CD4-positive, CD25-positive, alpha-beta regulatory T cell (primary cell): Measurements from ENCODE around the gene CYP11A1. TPM values are rescaled to one million over a fixed set of nuclear protein-coding genes. Genes with fewer than 3 reads are reported as not detected.
A peak's percentile ranks its signal among the peaks of the same experiment; 100 is the strongest.

ENCODE experiments used
- ATAC-seq, 2 donors: fragments of 150-1000 bp; cut with Tn5 transposase; one replicate each; pipeline ENCODE4 v1.10.0; 2021; ENCODE audit warnings: low read depth in 2 of 2, moderate number of reproducible peaks in 2 of 2, moderate library complexity in 1 of 2
- DNase-seq, 3 donors: peaks; one replicate each; pipeline versions ENCODE4 v3.0.0 to v3.0.0-alpha.2; 2012 to 2022; ENCODE audit warnings: mixed read lengths in 1 of 3
- H3K27ac ChIP-seq: one replicate; pipeline ENCODE4 v1.7.0; 2013; ENCODE audit warnings: mild to moderate bottlenecking, low read length; ENCODE audit not compliant: insufficient read depth, poor library complexity, severe bottlenecking
- H3K27me3 ChIP-seq: one replicate; pipeline ENCODE4 v1.7.0; 2013; ENCODE audit warnings: low read length; ENCODE audit not compliant: control insufficient read depth, insufficient read depth
- H3K36me3 ChIP-seq: one replicate; pipeline ENCODE4 v1.7.0; 2013; ENCODE audit warnings: mild to moderate bottlenecking, low read length, moderate library complexity; ENCODE audit not compliant: control insufficient read depth, insufficient read depth
- H3K4me1 ChIP-seq: 2 replicates; pipeline ENCODE4 v1.7.0; 2013; ENCODE audit warnings: mild to moderate bottlenecking, low read length; ENCODE audit not compliant: insufficient read depth, control insufficient read depth, poor library complexity, severe bottlenecking
- H3K4me3 ChIP-seq: one replicate; pipeline ENCODE4 v1.7.0; 2013; ENCODE audit warnings: low read depth, mild to moderate bottlenecking, low read length, moderate library complexity
- H3K9me3 ChIP-seq, 2 experiments: 1 replicate in 1 of 2; 2 replicates in 1 of 2; pipeline ENCODE4 v1.7.0; 2013; ENCODE audit warnings: low read length in 2 of 2, mild to moderate bottlenecking in 1 of 2, moderate library complexity in 1 of 2; ENCODE audit not compliant: control insufficient read depth in 2 of 2
- H3K27ac Mint-ChIP-seq, 3 donors: one replicate each; pipeline ENCODE4 v1.8.0; 2020 to 2022; ENCODE audit warnings: mild to moderate bottlenecking in 3 of 3, mixed read lengths in 3 of 3, moderate library complexity in 2 of 3
- H3K27me3 Mint-ChIP-seq: one replicate; pipeline ENCODE4 v1.8.0; 2022; ENCODE audit warnings: mild to moderate bottlenecking, mixed read lengths
- H3K36me3 Mint-ChIP-seq: one replicate; pipeline ENCODE4 v1.8.0; 2020; ENCODE audit warnings: mixed read lengths
- H3K4me1 Mint-ChIP-seq, 4 donors: one replicate each; pipeline ENCODE4 v1.8.0; 2020 to 2022; ENCODE audit warnings: mixed read lengths in 4 of 4, mild to moderate bottlenecking in 1 of 4
- H3K4me3 Mint-ChIP-seq, 4 donors: one replicate each; pipeline ENCODE4 v1.8.0; 2020 to 2022; ENCODE audit warnings: mild to moderate bottlenecking in 4 of 4, mixed read lengths in 4 of 4, moderate library complexity in 3 of 4
- H3K9me3 Mint-ChIP-seq, 7 donors: one replicate each; pipeline ENCODE4 v1.8.0; 2020 to 2022; ENCODE audit warnings: mixed read lengths in 7 of 7, mild to moderate bottlenecking in 3 of 7, moderate library complexity in 2 of 7
- polyA plus RNA-seq, 4 donors: library from polyadenylated mRNA; unstranded; fragments of 300-500 nt; fragmentation: Illumina TruSeq; gene quantifications; one replicate each; pipeline ENCODE4 v1.2.3, GENCODE V29; 2021
- total RNA-seq: library from RNA; stranded (reverse); gene quantifications from one replicate; pipeline ENCODE4 v1.2.3, GENCODE V29; 2022

The CYP11A1 gene
- total and polyA plus RNA-seq, 5 donors from 2014 or later = not detected

DNA sequence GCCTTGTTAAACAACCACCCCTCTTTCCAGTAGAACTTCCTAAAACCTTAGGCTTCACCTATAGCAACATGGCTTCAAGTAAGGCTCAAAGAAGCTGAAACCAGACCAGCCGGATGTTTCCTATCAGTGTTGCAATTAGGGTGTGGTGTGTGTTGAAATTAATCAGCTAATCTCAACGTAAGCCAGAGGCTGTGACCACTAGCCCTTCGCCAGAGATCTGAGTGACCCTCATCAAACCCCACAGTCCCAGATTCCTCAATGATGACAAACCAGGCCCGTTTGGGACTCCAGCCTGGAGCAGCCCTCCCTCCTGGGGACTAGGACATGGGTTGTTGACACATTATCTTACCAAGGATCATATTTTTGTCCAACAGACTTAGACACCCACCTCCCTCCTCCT lies 27.3 kb downstream of the CYP11A1 start:
- no peaks in the 10 kb centered on the region for H3K36me3 Mint-ChIP-seq
- H3K4me3 Mint-ChIP-seq = no peak overlapping the region
- H3K27ac ChIP-seq = no peak overlapping the region
- no peaks in the 10 kb centered on the region for H3K4me1 ChIP-seq
- no peak overlapping the region for H3K4me3 ChIP-seq
- no peak for DNase-seq
- H3K9me3 ChIP-seq = no peaks in the 10 kb centered on the region
- no peak overlapping the region for H3K27ac Mint-ChIP-seq
- peaks cover 9% of the 10 kb centered on the region for H3K27me3 Mint-ChIP-seq
- no peak for ATAC-seq
- no peaks in the 10 kb centered on the region for H3K27me3 ChIP-seq
- no peaks in the 10 kb centered on the region for H3K36me3 ChIP-seq
- H3K4me1 Mint-ChIP-seq = no peaks in the 10 kb centered on the region
- H3K9me3 Mint-ChIP-seq = no peaks in the 10 kb centered on the region

DNA sequence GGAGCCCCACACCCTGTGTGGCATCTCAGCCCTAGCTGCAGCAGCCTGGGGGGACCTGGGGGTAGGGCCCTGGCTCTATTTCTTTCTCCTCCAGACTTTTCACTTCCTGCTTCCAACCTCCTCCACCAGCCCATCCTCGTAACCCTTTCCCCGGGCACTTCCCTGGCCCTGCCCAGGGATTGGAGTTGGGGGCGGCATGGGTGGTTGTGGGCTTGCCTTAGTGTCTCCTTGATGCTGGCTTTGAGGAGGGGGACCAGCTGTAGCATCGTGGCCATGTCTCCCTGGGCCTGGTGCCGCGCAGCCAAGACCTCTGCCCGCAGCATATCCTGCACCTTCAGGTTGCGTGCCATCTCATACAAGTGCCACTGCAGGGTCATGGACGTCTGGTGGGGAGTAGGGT lies 28.1 kb downstream of the CYP11A1 start:
- H3K4me3 Mint-ChIP-seq = no peak overlapping the region
- no peak for DNase-seq
- H3K36me3 Mint-ChIP-seq = no peaks in the 10 kb centered on the region
- H3K27me3 Mint-ChIP-seq = peaks cover 9% of the 10 kb centered on the region
- H3K27ac ChIP-seq = no peak overlapping the region
- H3K4me3 ChIP-seq = no peak overlapping the region
- H3K4me1 ChIP-seq = no peaks in the 10 kb centered on the region
- H3K27me3 ChIP-seq = no peaks in the 10 kb centered on the region
- no peaks in the 10 kb centered on the region for H3K36me3 ChIP-seq
- no peak for ATAC-seq
- H3K4me1 Mint-ChIP-seq = no peaks in the 10 kb centered on the region
- H3K9me3 Mint-ChIP-seq = no peaks in the 10 kb centered on the region
- no peaks in the 10 kb centered on the region for H3K9me3 ChIP-seq
- no peak overlapping the region for H3K27ac Mint-ChIP-seq

DNA sequence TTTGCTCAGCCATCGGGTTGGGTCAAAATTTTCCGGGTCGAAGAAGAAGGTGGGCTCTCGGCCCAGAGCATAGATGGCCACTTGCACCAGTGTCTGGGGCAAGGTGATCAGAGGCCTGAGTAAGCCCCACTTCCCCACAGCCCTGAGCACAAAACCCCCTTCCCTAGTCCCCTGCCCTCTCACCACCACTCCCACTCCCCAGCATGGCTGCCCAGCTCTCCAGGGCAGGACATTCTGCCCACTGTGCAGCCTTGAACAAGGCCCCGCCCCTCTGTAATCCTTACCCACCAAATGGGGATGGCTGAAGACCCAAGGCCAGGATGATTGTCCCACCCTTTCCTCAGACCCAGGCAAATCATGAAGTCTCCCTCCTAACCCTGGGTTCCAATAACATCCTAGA lies 28.8 kb downstream of the CYP11A1 start:
- H3K9me3 ChIP-seq = no peaks in the 10 kb centered on the region
- ATAC-seq = no peak
- H3K4me3 ChIP-seq = no peak overlapping the region
- Mint-ChIP-seq H3K9me3 (peaks cover 0 to 1% (median 0%) of the 10 kb centered on the region in 7 donors), H3K4me1 (no peaks in the 10 kb centered on the region), H3K36me3 (no peaks in the 10 kb centered on the region), H3K4me3 (no peak overlapping the region), H3K27ac (peak overlapping the region in 1 of 3 donors; percentile 46), H3K27me3 (peaks cover 9% of the 10 kb centered on the region)
- DNase-seq = no peak
- H3K27ac ChIP-seq = no peak overlapping the region
- no peaks in the 10 kb centered on the region for H3K36me3 ChIP-seq
- H3K4me1 ChIP-seq = no peaks in the 10 kb centered on the region
- H3K27me3 ChIP-seq = no peaks in the 10 kb centered on the region

DNA sequence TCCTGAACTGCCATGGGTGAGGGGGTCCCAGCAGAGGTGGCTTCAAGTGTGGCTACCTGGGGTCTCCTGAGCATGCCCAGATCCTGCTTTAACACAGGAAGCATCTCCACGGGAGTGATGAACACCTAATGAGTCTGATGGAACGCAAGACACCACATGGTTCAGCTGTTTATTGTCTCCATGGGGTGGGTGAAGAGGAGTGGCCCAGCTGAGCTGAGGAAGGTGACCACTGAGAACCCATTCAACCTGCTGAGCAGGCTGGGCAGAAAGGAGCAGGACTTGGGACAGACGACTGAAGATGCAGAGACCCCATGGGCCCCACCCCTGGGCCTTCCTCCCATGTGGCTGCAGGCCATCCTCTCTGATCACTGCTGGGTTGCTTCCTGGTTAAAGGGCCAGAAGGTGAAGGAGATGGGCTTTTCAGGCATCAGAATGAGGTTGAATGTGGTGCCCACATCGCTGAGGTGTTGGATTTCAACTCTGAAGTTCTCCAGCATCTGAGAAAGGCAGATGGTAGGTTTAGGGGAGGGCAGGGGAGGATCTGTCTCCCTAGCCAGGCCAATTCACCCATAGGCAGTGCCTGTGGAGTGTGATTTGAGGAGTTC lies 29.7 kb downstream of the CYP11A1 start:
- DNase-seq (no peak), ATAC-seq (no peak)
- Mint-ChIP-seq H3K36me3 (no peaks in the 10 kb centered on the region), H3K4me1 (no peaks in the 10 kb centered on the region), H3K9me3 (peaks cover 0 to 1% (median 0%) of the 10 kb centered on the region in 7 donors), H3K27me3 (peaks cover 9% of the 10 kb centered on the region), H3K4me3 (no peak overlapping the region), H3K27ac (no peak overlapping the region)
- no peaks in the 10 kb centered on the region for H3K9me3 ChIP-seq
- no peaks in the 10 kb centered on the region for H3K4me1 ChIP-seq
- no peaks in the 10 kb centered on the region for H3K36me3 ChIP-seq
- no peak overlapping the region for H3K27ac ChIP-seq
- H3K4me3 ChIP-seq = no peak overlapping the region
- no peaks in the 10 kb centered on the region for H3K27me3 ChIP-seq

DNA sequence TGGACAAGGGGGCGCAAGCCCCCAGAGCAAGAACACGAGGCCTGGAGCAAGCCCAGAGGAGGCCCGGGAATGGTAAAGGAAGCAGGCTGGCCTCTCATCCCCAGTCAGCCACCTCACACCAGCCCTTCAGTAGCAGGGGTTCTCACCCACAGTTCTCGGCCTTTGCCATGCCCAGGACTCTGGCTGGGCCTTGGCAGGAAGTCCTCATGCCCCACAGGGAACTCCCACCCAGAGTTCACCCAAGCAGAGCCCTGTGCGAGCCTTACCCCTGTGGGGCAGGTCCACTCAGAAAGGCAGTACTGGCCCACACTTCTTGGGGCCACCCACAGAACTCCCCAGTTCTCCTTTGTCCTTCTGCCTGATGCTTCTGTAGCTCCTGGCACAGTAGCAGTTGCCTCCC lies 30.3 kb downstream of the CYP11A1 start:
- DNase-seq = no peak
- H3K36me3 Mint-ChIP-seq = no peaks in the 10 kb centered on the region
- H3K27me3 ChIP-seq = no peaks in the 10 kb centered on the region
- no peaks in the 10 kb centered on the region for H3K9me3 ChIP-seq
- no peaks in the 10 kb centered on the region for H3K4me1 Mint-ChIP-seq
- H3K27ac ChIP-seq = no peak overlapping the region
- H3K36me3 ChIP-seq = no peaks in the 10 kb centered on the region
- H3K4me3 ChIP-seq = no peak overlapping the region
- peaks cover 0 to 1% (median 0%) of the 10 kb centered on the region in 7 donors for H3K9me3 Mint-ChIP-seq
- no peak for ATAC-seq
- H3K27ac Mint-ChIP-seq = no peak overlapping the region
- H3K4me3 Mint-ChIP-seq = no peak overlapping the region
- peaks cover 9% of the 10 kb centered on the region for H3K27me3 Mint-ChIP-seq
- no peaks in the 10 kb centered on the region for H3K4me1 ChIP-seq

DNA sequence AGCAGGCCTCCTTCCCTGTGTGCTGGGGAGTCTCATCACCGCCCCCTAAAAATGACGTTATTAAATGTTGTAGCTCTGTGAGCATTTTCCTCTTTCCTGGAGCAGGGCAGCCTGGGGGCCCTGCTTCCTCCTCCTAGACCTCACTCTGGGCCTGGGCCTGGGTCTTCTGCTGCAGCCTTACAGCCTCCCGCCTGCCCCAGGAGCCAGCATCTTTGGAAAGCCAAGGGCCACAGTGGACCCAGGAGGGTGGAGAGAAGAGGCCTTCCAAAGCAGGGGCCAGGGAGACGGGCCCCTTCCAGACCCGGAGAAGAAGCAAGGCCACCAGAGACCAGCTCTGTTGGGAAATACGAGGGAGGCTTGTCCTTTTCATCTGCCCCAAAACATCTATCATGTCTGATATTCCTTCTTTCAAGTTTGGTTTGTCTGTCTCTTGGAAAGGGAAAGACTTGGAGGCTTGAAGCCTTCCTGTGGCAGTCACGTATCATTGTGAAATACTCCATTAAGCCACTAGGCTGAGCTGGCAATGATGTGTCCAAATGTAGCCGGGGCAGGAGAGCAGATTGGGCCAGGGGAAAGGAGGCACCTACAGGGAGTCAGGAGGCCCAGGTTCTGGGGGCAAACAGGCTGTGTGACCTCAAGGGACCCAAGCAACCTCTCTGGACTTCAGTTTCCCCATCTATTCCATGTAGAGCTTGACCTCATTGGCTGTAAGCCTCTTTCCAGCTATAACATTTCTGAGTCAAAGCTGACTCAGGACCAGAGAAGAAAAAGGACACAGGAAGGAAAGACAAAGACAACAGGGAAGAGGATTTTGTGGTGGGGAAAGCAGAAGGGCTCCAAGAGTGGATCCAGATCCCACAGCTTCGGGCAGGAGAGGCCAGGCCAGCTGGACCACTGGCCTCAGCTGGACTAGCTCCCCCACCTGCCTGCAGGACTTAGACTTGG lies 31.1 kb downstream of the CYP11A1 start:
- Histone ChIP-seq H3K9me3 (no peaks in the 10 kb centered on the region), H3K4me1 (no peaks in the 10 kb centered on the region), H3K27ac (no peak overlapping the region), H3K27me3 (no peaks in the 10 kb centered on the region), H3K4me3 (no peak overlapping the region), H3K36me3 (no peaks in the 10 kb centered on the region)
- H3K36me3 Mint-ChIP-seq = no peaks in the 10 kb centered on the region
- H3K4me1 Mint-ChIP-seq = no peaks in the 10 kb centered on the region
- H3K27ac Mint-ChIP-seq = no peak overlapping the region
- H3K27me3 Mint-ChIP-seq = peaks cover 4% of the 10 kb centered on the region
- H3K4me3 Mint-ChIP-seq = no peak overlapping the region
- DNase-seq = no peak
- H3K9me3 Mint-ChIP-seq = peaks cover 0 to 1% (median 0%) of the 10 kb centered on the region in 7 donors
- no peak for ATAC-seq

DNA sequence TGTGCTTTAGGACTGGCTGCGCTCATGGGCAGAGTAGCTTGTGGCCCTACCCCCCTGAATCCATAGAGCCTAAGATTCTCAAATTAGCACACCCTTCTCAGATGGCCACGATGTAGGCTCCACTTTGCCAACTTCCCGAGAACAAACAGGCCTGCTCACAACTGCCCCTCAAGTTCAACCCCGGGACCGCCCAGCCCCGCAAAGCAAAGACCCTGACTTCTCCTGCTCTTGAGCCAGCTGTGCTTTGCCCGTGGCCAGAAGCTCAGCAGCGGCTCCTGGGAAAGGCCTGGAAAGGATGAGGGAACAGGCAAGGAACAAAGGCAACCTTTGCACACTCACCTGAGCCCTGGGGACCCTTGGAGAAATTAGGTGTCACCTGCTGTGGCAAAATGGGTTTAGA lies 32.0 kb downstream of the CYP11A1 start:
- ATAC-seq = no peak
- Mint-ChIP-seq H3K9me3 (peaks cover 0 to 1% (median 0%) of the 10 kb centered on the region in 7 donors), H3K27me3 (peaks cover 4% of the 10 kb centered on the region), H3K36me3 (no peaks in the 10 kb centered on the region), H3K4me3 (no peak overlapping the region), H3K4me1 (no peaks in the 10 kb centered on the region), H3K27ac (no peak overlapping the region)
- H3K36me3 ChIP-seq = no peaks in the 10 kb centered on the region
- no peaks in the 10 kb centered on the region for H3K27me3 ChIP-seq
- H3K4me3 ChIP-seq = no peak overlapping the region
- no peaks in the 10 kb centered on the region for H3K9me3 ChIP-seq
- no peaks in the 10 kb centered on the region for H3K4me1 ChIP-seq
- no peak for DNase-seq
- H3K27ac ChIP-seq = no peak overlapping the region
